ENCODE measurements around the gene EXOC6B.

DNA sequence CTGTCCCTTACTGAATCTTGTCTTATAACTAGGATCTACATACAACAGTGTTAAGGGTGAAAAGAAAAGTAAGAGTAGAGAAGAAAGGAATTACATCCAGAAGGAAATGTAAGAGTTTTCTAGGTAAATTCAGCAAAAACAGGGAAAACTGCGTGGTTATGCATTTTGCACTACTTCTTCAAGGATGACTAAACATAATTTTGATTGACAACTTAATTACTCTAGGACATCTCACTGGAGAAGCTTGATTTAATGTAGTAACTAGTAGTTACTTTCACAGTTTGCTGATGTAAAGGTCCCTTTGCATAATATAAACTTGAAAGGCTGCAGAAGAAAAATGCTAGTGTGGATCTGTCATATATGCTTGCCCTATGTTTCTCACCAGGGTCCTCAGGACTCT is 464.8 kb downstream of the EXOC6B start:
- no peak for TF ChIP-seq POLR2A (IDR thresholded peaks at IDR 0.05)
- TF ChIP-seq, protein P1, sequence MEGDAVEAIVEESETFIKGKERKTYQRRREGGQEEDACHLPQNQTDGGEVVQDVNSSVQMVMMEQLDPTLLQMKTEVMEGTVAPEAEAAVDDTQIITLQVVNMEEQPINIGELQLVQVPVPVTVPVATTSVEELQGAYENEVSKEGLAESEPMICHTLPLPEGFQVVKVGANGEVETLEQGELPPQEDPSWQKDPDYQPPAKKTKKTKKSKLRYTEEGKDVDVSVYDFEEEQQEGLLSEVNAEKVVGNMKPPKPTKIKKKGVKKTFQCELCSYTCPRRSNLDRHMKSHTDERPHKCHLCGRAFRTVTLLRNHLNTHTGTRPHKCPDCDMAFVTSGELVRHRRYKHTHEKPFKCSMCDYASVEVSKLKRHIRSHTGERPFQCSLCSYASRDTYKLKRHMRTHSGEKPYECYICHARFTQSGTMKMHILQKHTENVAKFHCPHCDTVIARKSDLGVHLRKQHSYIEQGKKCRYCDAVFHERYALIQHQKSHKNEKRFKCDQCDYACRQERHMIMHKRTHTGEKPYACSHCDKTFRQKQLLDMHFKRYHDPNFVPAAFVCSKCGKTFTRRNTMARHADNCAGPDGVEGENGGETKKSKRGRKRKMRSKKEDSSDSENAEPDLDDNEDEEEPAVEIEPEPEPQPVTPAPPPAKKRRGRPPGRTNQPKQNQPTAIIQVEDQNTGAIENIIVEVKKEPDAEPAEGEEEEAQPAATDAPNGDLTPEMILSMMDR (IDR thresholded peaks at IDR 0.05): no peak

All from suprapubic skin (tissue), 3 donors.